ENCODE results near the gene CADM2.

DNA sequence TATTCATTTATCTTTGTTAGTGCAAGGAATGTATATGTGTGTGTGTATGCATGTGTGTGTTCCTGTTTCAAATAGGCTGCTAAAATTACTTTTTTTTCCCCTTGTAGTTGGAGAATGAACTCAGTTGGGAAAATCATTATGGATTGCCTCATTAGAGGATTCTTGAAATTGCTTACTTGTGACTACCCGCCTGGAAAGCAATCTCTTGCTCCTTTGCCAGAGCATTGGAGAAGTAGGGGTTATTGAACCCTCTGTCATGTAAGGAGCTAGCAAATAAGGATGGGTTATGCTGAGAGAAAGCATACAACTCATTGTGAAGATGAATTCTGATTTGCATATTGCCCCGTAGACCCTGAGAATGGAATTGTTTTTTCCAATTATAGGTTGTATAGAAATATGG, 474.5 kb downstream of the CADM2 start:
- TF ChIP-seq, protein P1, sequence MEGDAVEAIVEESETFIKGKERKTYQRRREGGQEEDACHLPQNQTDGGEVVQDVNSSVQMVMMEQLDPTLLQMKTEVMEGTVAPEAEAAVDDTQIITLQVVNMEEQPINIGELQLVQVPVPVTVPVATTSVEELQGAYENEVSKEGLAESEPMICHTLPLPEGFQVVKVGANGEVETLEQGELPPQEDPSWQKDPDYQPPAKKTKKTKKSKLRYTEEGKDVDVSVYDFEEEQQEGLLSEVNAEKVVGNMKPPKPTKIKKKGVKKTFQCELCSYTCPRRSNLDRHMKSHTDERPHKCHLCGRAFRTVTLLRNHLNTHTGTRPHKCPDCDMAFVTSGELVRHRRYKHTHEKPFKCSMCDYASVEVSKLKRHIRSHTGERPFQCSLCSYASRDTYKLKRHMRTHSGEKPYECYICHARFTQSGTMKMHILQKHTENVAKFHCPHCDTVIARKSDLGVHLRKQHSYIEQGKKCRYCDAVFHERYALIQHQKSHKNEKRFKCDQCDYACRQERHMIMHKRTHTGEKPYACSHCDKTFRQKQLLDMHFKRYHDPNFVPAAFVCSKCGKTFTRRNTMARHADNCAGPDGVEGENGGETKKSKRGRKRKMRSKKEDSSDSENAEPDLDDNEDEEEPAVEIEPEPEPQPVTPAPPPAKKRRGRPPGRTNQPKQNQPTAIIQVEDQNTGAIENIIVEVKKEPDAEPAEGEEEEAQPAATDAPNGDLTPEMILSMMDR (conservative IDR thresholded peaks at IDR 0.05; ENCODE audit: low read depth in 2 of 2): no peak
- TF ChIP-seq NANOG (IDR thresholded peaks at IDR 0.05; ENCODE audit: borderline replicate concordance): no peak
- TF ChIP-seq EZH2 (IDR thresholded peaks at IDR 0.05; ENCODE audit: low read depth, unreplicated experiment): no peak
- TF ChIP-seq, protein P2, sequence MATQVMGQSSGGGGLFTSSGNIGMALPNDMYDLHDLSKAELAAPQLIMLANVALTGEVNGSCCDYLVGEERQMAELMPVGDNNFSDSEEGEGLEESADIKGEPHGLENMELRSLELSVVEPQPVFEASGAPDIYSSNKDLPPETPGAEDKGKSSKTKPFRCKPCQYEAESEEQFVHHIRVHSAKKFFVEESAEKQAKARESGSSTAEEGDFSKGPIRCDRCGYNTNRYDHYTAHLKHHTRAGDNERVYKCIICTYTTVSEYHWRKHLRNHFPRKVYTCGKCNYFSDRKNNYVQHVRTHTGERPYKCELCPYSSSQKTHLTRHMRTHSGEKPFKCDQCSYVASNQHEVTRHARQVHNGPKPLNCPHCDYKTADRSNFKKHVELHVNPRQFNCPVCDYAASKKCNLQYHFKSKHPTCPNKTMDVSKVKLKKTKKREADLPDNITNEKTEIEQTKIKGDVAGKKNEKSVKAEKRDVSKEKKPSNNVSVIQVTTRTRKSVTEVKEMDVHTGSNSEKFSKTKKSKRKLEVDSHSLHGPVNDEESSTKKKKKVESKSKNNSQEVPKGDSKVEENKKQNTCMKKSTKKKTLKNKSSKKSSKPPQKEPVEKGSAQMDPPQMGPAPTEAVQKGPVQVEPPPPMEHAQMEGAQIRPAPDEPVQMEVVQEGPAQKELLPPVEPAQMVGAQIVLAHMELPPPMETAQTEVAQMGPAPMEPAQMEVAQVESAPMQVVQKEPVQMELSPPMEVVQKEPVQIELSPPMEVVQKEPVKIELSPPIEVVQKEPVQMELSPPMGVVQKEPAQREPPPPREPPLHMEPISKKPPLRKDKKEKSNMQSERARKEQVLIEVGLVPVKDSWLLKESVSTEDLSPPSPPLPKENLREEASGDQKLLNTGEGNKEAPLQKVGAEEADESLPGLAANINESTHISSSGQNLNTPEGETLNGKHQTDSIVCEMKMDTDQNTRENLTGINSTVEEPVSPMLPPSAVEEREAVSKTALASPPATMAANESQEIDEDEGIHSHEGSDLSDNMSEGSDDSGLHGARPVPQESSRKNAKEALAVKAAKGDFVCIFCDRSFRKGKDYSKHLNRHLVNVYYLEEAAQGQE (IDR thresholded peaks at IDR 0.05; ENCODE audit: unreplicated experiment): no peak
- no peak for TF ChIP-seq POLR2AphosphoS5 (IDR thresholded peaks at IDR 0.05; ENCODE audit: low read depth)
- TF ChIP-seq EZH2phosphoT487 (IDR thresholded peaks at IDR 0.05; ENCODE audit: unreplicated experiment): no peak
